LNCaP clone FGC (cell line): ENCODE results near the gene TLN1.

Experiments
- DNase-seq: peaks from one replicate; pipeline ENCODE4 v3.0.0-alpha.2; 2011; ENCODE audit warnings: low read depth
- H3K4me3 ChIP-seq: 2 replicates; pipeline ENCODE4 v1.5.1; 2011; ENCODE audit warnings: mild to moderate bottlenecking, low read depth, low read length, control low read depth
- TF ChIP-seq, protein P1 (sequence below): IDR thresholded peaks from 2 replicates; pipeline ENCODE4 v1.5.1; 2012; ENCODE audit warnings: mild to moderate bottlenecking; ENCODE audit not compliant: control insufficient read depth, insufficient read depth; ENCODE audit errors: extremely low read depth

The TLN1 gene, protein sequence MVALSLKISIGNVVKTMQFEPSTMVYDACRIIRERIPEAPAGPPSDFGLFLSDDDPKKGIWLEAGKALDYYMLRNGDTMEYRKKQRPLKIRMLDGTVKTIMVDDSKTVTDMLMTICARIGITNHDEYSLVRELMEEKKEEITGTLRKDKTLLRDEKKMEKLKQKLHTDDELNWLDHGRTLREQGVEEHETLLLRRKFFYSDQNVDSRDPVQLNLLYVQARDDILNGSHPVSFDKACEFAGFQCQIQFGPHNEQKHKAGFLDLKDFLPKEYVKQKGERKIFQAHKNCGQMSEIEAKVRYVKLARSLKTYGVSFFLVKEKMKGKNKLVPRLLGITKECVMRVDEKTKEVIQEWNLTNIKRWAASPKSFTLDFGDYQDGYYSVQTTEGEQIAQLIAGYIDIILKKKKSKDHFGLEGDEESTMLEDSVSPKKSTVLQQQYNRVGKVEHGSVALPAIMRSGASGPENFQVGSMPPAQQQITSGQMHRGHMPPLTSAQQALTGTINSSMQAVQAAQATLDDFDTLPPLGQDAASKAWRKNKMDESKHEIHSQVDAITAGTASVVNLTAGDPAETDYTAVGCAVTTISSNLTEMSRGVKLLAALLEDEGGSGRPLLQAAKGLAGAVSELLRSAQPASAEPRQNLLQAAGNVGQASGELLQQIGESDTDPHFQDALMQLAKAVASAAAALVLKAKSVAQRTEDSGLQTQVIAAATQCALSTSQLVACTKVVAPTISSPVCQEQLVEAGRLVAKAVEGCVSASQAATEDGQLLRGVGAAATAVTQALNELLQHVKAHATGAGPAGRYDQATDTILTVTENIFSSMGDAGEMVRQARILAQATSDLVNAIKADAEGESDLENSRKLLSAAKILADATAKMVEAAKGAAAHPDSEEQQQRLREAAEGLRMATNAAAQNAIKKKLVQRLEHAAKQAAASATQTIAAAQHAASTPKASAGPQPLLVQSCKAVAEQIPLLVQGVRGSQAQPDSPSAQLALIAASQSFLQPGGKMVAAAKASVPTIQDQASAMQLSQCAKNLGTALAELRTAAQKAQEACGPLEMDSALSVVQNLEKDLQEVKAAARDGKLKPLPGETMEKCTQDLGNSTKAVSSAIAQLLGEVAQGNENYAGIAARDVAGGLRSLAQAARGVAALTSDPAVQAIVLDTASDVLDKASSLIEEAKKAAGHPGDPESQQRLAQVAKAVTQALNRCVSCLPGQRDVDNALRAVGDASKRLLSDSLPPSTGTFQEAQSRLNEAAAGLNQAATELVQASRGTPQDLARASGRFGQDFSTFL (N-terminal part only)

GRCh38 chr9:35732185-35732799, at the start of gene TLN1, which contains the start of gene CREB3:
Gene TLN1, minus strand, starts transcription at chr9:35732195. Its CDS starts 6,501 bp downstream, at chr9:35725694.
Gene CREB3, plus strand, starts transcription at chr9:35732666. Its CDS starts 107 bp downstream, at chr9:35732773.
- DNase-seq, result peak; percentile 94
- H3K4me3 ChIP-seq, result peak within 1 kb of the TSS; percentile 71
- TF ChIP-seq, protein P1, sequence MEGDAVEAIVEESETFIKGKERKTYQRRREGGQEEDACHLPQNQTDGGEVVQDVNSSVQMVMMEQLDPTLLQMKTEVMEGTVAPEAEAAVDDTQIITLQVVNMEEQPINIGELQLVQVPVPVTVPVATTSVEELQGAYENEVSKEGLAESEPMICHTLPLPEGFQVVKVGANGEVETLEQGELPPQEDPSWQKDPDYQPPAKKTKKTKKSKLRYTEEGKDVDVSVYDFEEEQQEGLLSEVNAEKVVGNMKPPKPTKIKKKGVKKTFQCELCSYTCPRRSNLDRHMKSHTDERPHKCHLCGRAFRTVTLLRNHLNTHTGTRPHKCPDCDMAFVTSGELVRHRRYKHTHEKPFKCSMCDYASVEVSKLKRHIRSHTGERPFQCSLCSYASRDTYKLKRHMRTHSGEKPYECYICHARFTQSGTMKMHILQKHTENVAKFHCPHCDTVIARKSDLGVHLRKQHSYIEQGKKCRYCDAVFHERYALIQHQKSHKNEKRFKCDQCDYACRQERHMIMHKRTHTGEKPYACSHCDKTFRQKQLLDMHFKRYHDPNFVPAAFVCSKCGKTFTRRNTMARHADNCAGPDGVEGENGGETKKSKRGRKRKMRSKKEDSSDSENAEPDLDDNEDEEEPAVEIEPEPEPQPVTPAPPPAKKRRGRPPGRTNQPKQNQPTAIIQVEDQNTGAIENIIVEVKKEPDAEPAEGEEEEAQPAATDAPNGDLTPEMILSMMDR, result peak; percentile 51

DNA sequence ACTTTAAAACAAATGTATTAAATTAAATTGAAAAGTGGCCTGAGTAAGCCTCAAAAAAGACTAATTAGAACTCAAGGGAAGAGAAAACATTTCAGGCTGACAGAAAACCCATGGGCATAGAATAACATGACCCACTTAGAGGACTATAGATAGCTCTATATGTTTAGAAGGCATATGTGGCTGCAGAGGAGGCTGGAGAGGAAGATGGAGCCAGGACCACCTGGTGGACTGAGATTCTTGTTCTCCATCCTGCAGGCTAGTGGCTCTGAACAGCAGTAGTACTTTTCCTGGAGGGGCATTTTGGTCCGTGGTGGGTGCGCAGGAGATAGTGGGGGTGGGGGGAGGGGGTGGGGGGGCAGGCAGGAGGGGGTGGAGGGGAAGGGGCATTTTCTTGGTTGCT, 49.1 kb upstream of the TLN1 start:
- no peak for DNase-seq
- no peak overlapping the region for H3K4me3 ChIP-seq
- TF ChIP-seq, protein P1, result no peak

DNA sequence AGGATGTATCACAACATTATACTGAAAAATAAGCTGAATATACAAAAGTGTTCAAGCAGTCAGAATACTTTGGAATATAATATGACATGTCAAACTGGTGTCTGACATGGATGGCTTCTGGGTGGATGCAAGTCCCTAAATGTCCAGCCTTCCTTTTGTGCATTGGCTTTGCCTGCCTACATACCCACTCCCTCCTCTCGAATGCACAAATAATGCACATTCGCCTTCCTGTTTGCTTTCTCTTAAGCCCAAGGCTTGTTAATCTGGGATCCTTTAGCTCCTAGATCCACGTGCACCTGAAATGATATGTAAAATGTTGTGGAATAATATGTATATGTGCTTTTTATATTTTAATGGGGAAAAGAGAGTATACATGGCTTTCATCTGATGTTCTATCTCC, 46.5 kb upstream of the TLN1 start:
- no peak for DNase-seq
- TF ChIP-seq, protein P1, result no peak
- H3K4me3 ChIP-seq, result no peak overlapping the region

DNA sequence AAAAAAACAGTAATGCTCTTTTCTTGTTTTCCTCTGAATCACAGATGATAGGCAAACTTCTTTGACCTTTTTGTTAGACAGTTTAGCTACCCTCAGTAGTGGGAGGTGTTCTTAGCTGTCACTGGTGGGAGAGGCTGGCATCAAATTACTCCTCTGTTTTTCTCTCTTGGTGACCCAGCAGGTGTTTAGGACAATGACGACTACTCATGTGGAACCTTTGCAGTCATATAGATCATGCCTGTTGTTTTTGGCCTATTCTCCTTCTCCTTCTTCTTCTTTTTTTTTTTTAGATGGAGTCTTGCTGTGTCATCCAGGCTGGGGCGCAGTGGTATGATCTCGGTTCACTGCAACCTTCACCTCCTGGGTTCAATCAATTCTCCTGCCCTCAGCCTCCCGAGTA, 44.0 kb upstream of the TLN1 start:
- no peak for DNase-seq
- TF ChIP-seq, protein P1, result no peak
- no peak overlapping the region for H3K4me3 ChIP-seq

DNA sequence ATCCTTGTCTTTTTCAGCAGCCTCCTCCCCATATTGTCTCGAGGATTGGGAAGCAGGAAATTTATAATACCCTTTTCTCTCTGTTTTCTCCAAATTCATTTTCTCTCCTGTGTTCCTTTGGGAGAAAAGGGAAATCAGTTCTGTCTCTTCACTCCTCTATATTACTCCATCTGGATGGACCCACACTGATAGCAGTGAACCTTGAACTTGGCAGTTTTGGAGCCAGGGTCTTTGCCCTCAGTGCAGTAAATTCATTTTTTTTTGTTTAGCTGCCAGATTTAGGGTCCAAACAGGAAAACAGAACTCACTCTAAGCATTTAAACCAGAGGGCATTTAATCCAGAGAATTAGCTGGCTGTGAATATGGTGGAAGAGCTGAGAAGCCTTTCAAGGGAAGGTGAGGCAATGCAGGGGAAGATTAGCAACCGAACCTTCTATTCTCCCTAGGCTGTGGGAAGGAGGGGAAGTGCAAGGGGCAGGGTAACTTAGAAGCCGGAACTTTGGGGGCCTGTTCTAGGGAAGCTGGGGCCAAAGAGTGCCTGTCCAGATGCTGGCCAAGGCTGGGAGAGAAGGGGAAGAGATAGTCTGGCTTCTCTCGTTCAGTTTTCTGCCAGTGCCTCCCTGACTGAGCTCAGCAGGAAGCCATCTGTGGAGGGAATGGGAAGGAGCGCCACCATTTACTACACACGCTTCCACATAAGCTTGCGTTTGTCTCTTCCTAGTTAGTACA, 43.1 kb upstream of the TLN1 start:
- no peak overlapping the region for H3K4me3 ChIP-seq
- no peak for DNase-seq
- TF ChIP-seq, protein P1, result no peak
